ENCODE data around the gene SCN4A. TPM values are rescaled to one million over a fixed set of nuclear protein-coding genes. Genes with fewer than 3 reads are reported as not detected.

Gene SCN4A
- total and polyA plus RNA-seq, 2 of the 13 experiments (the other 11 are each of a cell fraction or from before 2014, with no cell fraction given), result 0.02 to 0.03 TPM

GRCh38 chr17:63998050-63998720, 25.5 kb upstream of the SCN4A start, which contains the start of gene PRR29 (continued):
- TF ChIP-seq ZNF512 (CRISPR knock-in tag; IDR thresholded peaks at IDR 0.05) (no peak), ZNF33A (CRISPR knock-in tag; IDR thresholded peaks at IDR 0.05; ENCODE audit: borderline replicate concordance) (no peak), ZMYM3 (CRISPR knock-in tag; IDR thresholded peaks at IDR 0.05) (0 out of 2 replicates have a peak, but pooled peaks have one; percentile 21), ZNF317 (CRISPR knock-in tag; IDR thresholded peaks at IDR 0.05) (no peak), CEBPB (IDR thresholded peaks at IDR 0.05; ENCODE audit: borderline replicate concordance, low read depth, low read length) (no peak), NR3C1 (CRISPR knock-in tag; IDR thresholded peaks at IDR 0.05) (no peak), SRSF1 (optimal IDR thresholded peaks at IDR 0.05; ENCODE audit: low read depth, low read length) (no peak), HMG20B (CRISPR knock-in tag; conservative IDR thresholded peaks at IDR 0.05) (no peak), ZNF441 (CRISPR knock-in tag; IDR thresholded peaks at IDR 0.05; ENCODE audit: borderline replicate concordance) (no peak), ZBTB20 (CRISPR knock-in tag; IDR thresholded peaks at IDR 0.05; ENCODE audit: borderline replicate concordance, low read depth) (no peak), MTF1 (CRISPR knock-in tag; IDR thresholded peaks at IDR 0.05) (no peak), STAG1 (CRISPR knock-in tag; IDR thresholded peaks at IDR 0.05) (no peak), ZNF788 (CRISPR knock-in tag; IDR thresholded peaks at IDR 0.05; ENCODE audit: borderline replicate concordance) (no peak), POLR2AphosphoS5 (IDR thresholded peaks at IDR 0.05; ENCODE audit: low read depth, low read length) (no peak), RFXANK (CRISPR knock-in tag; IDR thresholded peaks at IDR 0.05) (no peak), ZBED4 (CRISPR knock-in tag; IDR thresholded peaks at IDR 0.05; ENCODE audit: borderline replicate concordance) (no peak), RXRB (CRISPR knock-in tag; IDR thresholded peaks at IDR 0.05; ENCODE audit: borderline replicate concordance) (peak; percentile 33; the same call in 1 of the 2 replicates), ZNF530 (CRISPR knock-in tag; IDR thresholded peaks at IDR 0.05; ENCODE audit: low read depth) (no peak)
- TF ChIP-seq, protein P1, sequence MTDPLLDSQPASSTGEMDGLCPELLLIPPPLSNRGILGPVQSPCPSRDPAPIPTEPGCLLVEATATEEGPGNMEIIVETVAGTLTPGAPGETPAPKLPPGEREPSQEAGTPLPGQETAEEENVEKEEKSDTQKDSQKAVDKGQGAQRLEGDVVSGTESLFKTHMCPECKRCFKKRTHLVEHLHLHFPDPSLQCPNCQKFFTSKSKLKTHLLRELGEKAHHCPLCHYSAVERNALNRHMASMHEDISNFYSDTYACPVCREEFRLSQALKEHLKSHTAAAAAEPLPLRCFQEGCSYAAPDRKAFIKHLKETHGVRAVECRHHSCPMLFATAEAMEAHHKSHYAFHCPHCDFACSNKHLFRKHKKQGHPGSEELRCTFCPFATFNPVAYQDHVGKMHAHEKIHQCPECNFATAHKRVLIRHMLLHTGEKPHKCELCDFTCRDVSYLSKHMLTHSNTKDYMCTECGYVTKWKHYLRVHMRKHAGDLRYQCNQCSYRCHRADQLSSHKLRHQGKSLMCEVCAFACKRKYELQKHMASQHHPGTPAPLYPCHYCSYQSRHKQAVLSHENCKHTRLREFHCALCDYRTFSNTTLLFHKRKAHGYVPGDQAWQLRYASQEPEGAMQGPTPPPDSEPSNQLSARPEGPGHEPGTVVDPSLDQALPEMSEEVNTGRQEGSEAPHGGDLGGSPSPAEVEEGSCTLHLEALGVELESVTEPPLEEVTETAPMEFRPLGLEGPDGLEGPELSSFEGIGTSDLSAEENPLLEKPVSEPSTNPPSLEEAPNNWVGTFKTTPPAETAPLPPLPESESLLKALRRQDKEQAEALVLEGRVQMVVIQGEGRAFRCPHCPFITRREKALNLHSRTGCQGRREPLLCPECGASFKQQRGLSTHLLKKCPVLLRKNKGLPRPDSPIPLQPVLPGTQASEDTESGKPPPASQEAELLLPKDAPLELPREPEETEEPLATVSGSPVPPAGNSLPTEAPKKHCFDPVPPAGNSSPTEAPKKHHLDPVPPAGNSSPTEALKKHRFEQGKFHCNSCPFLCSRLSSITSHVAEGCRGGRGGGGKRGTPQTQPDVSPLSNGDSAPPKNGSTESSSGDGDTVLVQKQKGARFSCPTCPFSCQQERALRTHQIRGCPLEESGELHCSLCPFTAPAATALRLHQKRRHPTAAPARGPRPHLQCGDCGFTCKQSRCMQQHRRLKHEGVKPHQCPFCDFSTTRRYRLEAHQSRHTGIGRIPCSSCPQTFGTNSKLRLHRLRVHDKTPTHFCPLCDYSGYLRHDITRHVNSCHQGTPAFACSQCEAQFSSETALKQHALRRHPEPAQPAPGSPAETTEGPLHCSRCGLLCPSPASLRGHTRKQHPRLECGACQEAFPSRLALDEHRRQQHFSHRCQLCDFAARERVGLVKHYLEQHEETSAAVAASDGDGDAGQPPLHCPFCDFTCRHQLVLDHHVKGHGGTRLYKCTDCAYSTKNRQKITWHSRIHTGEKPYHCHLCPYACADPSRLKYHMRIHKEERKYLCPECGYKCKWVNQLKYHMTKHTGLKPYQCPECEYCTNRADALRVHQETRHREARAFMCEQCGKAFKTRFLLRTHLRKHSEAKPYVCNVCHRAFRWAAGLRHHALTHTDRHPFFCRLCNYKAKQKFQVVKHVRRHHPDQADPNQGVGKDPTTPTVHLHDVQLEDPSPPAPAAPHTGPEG (CRISPR knock-in tag; IDR thresholded peaks at IDR 0.05), result no peak

All from HepG2 (cell line).